Fibroblast of skin of left quadriceps (primary cell): ENCODE results near the gene CDH23.

ENCODE experiments used
- DNase-seq, 2 experiments: peaks; one replicate each; pipeline ENCODE4 v3.0.0-alpha.2; 2013; ENCODE audit warnings: low read depth in 2 of 2

CDH23 gene

GRCh38 chr10:71537681-71538080 is 141.0 kb downstream of the CDH23 start:
- DNase-seq = no peak

GRCh38 chr10:71538608-71539260 is 142.0 kb downstream of the CDH23 start:
- DNase-seq = no peak

- no peak for DNase-seq
These were observed 142.9 kb downstream of the CDH23 start for GRCh38 chr10:71539442-71540118.

GRCh38 chr10:71542478-71542877 is 145.8 kb downstream of the CDH23 start:
- DNase-seq = no peak

- DNase-seq = no peak
These were observed 147.0 kb downstream of the CDH23 start for GRCh38 chr10:71543608-71544170.

GRCh38 chr10:71545001-71545400 is 148.3 kb downstream of the CDH23 start:
- DNase-seq = no peak

- no peak for DNase-seq
These were observed 149.5 kb downstream of the CDH23 start for GRCh38 chr10:71546220-71546619.

GRCh38 chr10:71547312-71547711 is 150.6 kb downstream of the CDH23 start:
- no peak for DNase-seq

GRCh38 chr10:71547876-71548846 is 151.4 kb downstream of the CDH23 start:
- DNase-seq = no peak

GRCh38 chr10:71549766-71550533 is 153.2 kb downstream of the CDH23 start:
- DNase-seq = no peak

GRCh38 chr10:71550628-71551027 is 153.9 kb downstream of the CDH23 start:
- no peak for DNase-seq

GRCh38 chr10:71551970-71552369 is 155.2 kb downstream of the CDH23 start:
- DNase-seq = no peak

- no peak for DNase-seq
These were observed 156.7 kb downstream of the CDH23 start for GRCh38 chr10:71553432-71553831.

GRCh38 chr10:71554671-71555070 is 158.0 kb downstream of the CDH23 start:
- no peak for DNase-seq

GRCh38 chr10:71555087-71555723 is 158.5 kb downstream of the CDH23 start:
- DNase-seq = no peak

- DNase-seq = no peak
These were observed 159.0 kb downstream of the CDH23 start for GRCh38 chr10:71555724-71556119.

- DNase-seq = no peak
These were observed 162.3 kb downstream of the CDH23 start for GRCh38 chr10:71558991-71559390.

- DNase-seq = no peak
These were observed 164.4 kb downstream of the CDH23 start for GRCh38 chr10:71561003-71561574.

- no peak for DNase-seq
These were observed 165.5 kb downstream of the CDH23 start for GRCh38 chr10:71562181-71562580.

- no peak for DNase-seq
These were observed 166.2 kb downstream of the CDH23 start for GRCh38 chr10:71562904-71563303.
